GM18951 (cell line): ENCODE results near the gene TPM2.
"Not testable (repeated sequence)": the region's sequence is repeated elsewhere in the genome, so short reads cannot be mapped to it uniquely, and the experiment has no call there.

Experiments used
- POLR2A ChIP-seq: IDR thresholded peaks from 4 replicates; pipeline ENCODE4 v1.6.1; 2011; ENCODE audit warnings: mild to moderate bottlenecking; ENCODE audit not compliant: insufficient read length, insufficient read depth; ENCODE audit errors: extremely low read depth
- in situ Hi-C: fragments of 300-500 bp; cut with MboI; formaldehyde crosslinking; loops from one replicate; pipeline ENCODE4 v1.12.0; 2022; ENCODE audit warnings: low sequenced_read_pairs, mixed read lengths, inconsistent platforms; ENCODE audit not compliant: unreplicated experiment

The TPM2 gene

DNA sequence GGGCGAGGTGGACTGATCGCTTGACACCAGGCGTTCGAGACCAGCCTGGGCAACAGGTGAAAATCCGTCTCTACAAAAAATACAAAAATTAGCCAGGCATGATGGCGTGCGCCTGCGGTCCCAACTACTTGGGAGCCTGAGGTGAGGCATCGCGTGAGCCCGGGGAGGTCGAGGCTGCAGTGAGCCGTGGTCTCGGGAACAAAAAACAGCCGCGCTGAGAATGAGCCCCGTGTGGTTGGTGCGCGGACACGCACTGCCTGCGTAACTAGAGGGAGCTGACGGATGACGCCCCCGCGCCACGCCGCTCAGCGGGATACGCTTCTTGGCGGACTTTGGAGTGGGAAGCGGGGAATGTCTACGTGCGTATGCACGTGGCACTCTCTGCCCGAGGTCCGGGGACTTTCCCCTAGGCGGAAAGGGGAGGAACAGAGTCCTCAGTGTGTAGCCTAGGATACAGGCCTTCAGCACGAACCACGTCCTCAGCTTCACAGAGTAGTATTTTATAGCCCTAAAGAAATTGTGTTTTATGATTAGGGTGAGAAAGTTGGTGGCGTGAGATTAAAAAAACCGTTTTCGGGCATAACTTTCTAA lies 32.1 kb downstream of the TPM2 start, which contains the start of gene RMRP:
Gene RMRP (minus strand): TSS at position 474 of the 591 bp plus-strand sequence.
- in situ Hi-C loops, result no loop called here
- TF ChIP-seq POLR2A, result no peak

DNA sequence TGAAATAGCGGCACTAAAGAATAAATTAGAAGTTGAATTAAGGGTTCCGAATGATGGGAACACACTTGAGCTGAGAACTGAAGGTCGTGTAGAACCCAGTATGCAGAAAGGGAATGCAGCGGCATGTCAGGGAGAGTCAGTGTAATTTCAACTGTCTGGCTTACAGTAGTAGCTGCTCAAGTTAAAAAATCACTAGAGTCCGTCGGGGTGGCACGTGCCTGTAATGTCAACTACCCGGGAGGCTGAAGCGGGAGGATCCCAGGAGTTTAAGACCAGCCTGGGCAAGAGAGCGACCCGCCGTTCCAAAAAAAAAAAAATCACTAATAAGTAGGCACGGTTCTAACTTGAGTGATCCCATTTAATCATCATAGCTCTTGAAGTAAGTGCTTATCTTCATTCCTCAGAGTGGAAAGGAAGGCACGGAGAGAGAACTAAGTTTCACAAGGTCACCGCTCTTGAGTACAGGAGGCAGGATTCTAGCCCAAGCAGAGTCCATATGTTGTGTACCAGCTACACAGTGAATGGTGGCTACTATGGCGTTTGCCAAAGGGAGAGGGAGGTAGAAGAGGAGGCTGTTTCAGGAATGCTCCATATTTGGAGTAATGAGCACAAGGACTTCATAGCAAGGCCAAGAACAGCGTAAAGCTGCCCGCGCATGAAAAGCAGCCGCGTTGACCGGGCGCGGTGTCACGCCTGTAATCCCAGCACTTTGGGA lies 32.7 kb downstream of the TPM2 start:
- TF ChIP-seq POLR2A, result no peak
- in situ Hi-C loops, result no loop called here

DNA sequence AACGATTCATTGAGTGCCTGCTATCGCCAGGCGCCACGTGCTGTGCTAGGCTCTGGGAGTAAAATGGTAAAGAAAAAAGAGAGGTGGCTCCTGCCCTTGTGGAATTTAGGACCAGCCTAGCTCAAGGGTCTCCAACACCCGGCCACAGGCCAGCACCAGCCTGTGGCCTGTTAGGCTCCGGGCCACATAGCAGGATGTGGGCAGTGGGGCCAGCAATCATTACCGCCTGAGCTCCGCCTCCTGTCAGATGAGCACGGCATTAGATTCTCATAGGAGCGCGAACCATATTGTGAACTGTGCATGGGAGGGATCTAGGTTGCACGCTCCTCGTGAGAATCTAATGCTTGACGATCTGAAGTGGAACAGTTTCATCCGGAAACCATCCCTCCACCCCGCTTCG lies 33.4 kb downstream of the TPM2 start:
- no peak for TF ChIP-seq POLR2A
- in situ Hi-C loops, result no loop called here

DNA sequence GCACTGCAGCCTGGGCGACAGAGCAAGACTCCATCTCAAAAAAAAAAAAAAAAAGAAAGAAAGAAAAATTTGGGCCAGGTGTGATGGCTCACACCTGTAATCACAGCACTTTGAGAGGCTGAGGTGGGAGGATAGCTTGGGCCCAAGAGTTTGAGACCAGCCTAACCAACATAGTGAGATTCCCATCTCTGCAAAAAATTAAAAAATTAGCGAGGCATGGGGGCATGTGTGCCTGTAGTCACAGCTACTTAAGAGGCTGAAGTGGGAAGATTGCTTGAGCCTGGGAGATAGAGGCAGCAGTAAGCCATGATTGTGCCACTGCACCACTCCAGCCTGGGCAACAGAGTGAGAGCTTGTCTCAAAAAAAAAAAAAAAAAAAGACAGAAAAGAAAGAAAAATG lies 36.1 kb downstream of the TPM2 start:
- TF ChIP-seq POLR2A, result no peak
- in situ Hi-C loops, result no loop called here

DNA sequence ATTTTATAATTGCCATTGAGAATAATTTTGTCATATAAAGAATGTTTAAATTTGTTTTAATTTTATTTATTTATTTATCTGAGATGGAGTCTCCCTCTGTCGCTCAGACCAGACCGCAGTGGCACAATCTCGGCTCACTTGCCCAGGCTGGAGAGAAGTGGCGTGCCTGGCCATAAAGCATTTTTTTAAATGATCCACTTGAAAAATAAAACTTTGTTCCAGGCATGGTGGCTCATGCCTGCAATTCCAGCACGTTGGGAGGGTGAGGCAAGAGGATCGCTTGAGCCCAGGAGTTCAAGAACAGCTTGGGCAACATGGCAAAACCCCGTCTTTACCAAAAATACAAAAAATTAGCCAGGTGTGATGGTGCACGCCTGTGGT lies 36.9 kb downstream of the TPM2 start:
- no peak for TF ChIP-seq POLR2A
- in situ Hi-C loops, result no loop called here

DNA sequence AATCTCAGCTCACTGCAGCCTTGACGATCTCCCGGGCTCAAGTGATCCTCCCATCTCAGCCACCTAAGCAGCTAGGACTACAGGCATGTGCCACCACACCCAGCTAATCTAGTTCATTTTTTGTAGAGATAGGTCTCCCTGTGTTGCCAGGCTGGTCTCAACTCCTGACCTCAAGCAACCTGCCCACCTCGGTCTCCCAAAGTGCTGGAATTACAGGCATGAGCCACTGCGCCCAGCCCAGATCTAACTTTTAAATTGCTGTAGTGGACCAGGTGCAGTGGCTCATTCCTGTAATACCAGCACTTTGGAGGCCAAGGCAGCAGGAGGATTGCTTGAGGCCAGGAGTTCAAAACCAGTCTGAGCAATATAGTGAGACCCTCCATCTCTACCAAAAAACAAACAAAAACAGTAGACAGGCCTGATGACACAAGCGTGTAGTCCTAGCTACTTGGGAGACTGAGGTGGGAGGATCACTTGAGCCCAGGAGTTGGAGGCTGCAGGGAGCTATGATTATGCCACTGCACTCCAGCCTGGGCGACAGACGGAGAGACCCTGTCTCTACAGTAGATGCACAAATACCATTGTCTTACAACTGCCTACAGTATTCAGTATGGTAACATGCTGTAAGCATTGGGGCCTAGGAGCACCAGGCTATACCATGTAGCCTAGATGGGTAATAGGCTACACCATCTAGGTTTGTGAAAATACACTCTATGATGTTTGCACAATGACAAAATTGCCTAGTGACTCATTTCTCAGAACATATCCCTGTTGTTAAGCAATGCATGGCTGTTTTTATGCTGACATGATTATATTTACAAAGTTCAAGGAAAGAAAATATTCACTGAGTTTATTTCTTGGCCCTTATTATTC lies 37.5 kb downstream of the TPM2 start:
- no peak for TF ChIP-seq POLR2A
- in situ Hi-C loops, result no loop called here

DNA sequence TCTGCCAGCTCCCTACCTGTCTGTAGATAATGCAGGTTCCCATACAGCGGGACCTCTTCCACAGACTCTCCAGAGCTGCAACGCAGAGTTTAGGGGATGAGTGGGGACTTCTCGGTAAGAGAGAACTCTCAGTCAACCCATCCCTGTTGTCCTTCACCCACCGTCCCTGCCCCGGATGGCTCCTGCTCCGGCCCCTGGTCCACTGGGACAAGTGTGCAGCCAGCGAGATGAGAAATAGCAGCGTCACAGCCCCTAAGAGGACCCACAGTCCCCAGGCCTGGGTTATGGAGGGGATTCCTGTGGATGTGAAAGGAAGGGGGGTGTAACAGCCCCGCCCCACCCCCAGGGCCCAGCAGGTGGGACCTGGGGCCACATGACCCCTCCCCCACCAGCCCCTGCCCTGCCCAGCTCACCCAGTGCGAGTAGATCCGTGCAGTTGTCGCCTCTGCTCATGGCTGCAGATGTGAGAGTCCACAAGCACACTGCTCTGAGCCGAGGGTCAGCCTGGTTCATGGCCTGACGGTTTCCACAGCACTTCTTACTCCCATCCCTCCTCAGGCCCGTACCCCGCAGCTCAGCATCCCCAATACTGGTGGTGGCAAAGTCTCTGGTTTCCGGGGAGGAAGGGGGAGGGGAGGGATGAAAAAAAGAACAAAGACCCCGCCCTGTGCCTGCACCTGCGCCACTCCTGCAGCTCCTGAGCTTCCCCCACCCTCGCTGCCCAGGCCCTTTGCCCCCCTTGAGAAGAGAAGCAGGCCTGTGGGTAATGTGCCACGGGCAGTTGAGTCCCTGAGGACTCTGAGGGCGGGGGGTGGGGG lies 39.2 kb downstream of the TPM2 start, which contains the start of gene SIT1:
Gene SIT1 (minus strand): TSS at position 591 of the 818 bp plus-strand sequence. CDS start 78 bp downstream, at position 513.
- peak; percentile 53 for TF ChIP-seq POLR2A
- in situ Hi-C loops, result no loop called here

DNA sequence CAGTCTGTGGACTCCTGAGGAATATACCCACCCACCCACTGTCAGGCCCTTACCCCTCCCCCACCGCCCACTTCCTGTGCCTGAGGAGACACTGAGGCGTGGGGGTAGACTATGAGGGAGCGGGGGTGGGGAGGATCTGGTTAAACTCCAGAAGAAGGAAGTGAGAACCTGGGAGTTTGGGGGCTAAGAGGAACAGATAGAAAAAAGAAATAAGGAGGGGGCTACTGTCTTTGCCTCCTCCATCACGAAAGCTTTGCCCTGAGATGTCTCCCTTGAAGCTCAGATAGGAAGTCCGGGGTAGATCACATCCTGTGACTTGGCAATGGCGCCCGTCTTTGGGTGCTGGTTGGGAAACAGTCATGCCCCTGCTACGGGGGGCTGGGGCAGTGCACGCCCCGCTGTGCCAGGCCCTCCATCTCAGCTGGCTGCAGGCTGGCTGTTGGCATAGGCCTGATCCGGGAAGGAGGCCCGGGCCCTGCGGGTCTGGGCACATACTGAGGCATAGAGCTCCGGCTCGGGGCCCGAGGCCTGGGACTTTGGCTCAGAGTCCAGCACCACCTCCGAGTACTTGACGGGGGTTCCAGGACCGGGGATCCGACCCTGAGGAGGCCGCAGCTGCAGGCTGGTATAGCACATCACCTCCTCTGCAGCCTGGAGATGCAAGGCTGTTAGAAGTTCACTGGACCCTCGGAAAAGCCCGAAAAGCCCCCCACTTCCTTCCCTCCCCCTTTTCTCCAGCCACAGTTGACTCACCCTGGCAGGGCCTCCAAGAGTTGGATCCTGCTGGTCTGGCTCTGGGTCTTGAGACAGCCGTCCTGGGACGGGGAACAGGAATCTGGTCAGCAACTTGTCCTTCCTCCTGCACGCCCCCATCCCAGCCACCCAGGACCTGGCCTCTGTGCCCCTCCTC lies 40.0 kb downstream of the TPM2 start:
- in situ Hi-C loops, result no loop called here
- TF ChIP-seq POLR2A, result peak; percentile 51

DNA sequence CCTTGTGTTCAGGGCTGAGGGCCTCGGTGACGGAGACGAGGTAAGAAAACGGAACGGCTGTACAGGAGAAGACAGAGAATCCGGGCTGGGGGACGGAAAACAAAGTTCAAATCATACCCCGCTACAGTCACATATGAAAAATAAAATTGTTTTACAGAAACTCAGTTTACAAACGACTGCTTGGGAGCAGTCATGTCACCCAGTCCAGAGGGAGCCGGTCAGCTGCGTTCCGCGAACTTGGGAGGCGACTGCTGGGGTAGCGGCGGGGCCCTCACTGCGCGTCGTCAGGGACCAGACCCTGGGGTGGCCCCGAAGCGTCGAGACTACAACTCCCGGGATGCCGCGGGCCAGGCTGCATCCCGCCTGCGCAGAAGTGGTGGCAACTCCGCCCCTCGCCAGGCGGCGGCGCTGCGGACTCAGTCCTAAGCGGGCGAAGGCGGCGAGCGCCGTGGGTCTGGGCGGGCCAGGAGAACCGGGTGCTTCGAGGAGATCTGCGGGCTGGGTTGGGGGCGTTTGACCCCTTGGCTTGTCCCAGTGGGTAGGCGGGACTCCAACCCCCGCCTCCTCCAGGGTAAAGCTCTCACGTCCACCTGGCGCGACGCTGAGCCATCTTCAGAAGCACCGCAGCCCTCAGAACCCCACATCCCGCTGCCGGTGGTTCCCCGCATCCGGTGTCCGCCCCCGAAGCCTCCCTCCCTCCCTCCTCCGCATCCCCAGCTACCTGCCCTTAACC lies 43.0 kb downstream of the TPM2 start:
- in situ Hi-C loops, result no loop called here

DNA sequence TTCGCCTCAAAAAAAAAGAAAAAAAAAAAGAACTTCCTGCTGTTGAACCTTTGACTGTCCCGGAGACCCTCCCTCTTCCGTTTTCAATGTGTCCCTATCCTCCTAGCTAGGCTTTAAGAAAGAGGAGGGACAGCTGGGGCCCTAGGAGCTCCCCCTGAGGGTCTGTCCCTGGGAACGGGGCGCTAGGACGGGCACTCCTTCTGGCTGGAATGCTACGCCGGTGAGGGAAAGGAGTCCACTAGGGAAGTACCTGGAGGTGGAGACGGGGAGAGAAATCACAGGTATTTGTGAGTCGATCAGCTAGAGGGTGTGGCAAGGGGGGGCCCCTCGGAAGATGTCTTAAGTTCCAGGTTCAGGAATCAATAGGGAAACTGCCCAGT lies 43.6 kb downstream of the TPM2 start:
- TF ChIP-seq POLR2A, result no peak
- in situ Hi-C loops, result no loop called here

More for the DNA sequence above, 43.0 kb downstream of the TPM2 start:
- peak; percentile 71 for TF ChIP-seq POLR2A

DNA sequence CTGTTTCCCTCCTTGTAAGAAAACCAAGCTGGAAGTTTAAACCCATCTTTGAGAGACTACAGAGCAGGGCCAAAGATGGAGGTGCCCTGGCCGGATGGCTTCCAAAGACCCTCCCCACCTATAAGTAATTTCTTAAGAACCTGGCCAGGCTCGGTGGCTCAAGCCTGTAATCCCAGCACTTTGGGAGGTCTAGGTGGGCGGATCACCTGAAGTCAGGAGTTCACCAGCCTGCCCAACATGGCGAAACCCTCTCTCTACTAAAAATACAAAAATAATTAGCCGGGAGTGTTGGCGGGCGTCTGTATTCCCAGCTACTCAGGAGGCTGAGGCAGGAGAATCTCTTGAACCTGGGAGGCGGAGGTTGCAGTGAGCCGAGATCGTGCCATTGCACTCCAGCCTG lies 44.0 kb downstream of the TPM2 start:
- in situ Hi-C loops, result not testable (repeated sequence)

DNA sequence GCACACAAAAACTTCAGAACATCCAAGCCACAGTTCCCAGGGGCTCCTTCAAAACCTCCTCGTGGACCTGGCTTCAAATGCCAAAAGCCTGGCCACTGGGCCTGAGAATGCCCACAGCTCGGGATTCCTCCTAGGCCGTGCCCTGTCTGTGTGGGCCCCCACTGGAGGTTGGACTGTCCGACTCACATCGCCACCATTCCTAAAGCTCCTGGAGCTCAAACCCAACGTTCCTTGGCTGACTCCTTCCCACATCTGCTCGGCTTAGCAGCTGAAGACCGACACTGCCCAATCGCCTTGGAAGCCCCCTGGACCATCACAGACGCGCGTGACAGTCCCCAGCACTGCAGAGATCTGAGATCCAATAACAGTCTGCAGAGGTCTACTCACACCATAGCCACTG lies 46.7 kb downstream of the TPM2 start:
- in situ Hi-C loops, result no loop called here

DNA sequence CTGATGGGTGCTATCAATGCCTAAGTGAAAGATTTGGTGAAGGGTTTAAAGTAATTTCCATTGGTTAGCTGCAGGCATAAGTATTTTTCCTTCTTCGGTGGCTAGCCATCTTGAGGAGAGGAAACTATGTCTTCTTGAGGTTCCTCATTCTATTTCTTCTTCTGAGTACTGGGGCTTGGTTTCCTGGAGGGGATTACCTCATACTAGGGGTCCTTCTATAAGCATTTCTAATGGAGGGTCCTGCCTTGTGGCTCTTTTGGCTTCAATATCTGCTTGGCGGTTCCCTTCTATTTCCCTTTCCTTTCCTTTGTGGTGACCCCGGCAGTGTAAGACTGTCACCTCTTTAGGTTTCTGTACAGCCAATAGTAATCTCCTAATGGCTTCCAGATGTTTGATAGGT lies 48.2 kb downstream of the TPM2 start:
- in situ Hi-C loops, result not testable (repeated sequence)

More for the DNA sequence above, 46.7 kb downstream of the TPM2 start:
- TF ChIP-seq POLR2A, result no peak

DNA sequence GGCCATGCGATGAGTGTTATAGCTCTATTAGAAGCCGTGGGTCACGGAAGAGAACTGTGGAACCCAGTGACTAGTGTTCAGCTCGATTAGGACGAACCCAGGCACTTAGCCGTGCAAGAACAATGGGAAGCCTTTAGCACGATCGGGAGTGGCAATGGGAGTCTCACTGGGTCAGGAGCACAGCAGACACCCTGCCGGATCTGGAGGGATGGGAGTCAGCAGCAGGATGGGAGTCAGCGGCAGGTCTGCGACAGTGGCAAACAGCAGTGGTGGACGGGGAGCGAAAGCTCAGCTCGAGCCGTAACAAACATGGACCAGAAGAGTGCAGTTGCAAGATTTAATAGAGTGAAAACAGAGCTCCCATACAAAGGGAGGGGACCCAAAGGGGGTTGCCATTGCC lies 49.3 kb downstream of the TPM2 start:
- in situ Hi-C loops, result not testable (repeated sequence)
